HEK293 (cell line): Measurements from ENCODE around the gene M6PR.

Source experiments
- AEBP2 ChIP-seq: fragments of 450-650 bp; formaldehyde crosslinking; IDR thresholded peaks from 2 replicates; pipeline ENCODE4 v1.5.1; 2016; ENCODE audit warnings: missing biosample characterization, missing genetic modification characterization, borderline replicate concordance
- CTCF ChIP-seq: fragments of 450-650 bp; formaldehyde crosslinking; IDR thresholded peaks from 2 replicates; pipeline ENCODE4 v1.5.1; 2016; ENCODE audit warnings: missing biosample characterization, missing genetic modification characterization
- ELK4 ChIP-seq: IDR thresholded peaks from 2 replicates; pipeline ENCODE4 v1.6.1; 2011; ENCODE audit warnings: mild to moderate bottlenecking, low read depth, low read length, borderline replicate concordance
- KLF9 ChIP-seq: fragments of 450-650 bp; formaldehyde crosslinking; IDR thresholded peaks from 2 replicates; pipeline ENCODE4 v1.5.1; 2016; ENCODE audit warnings: missing biosample characterization, missing genetic modification characterization, low read depth
- REST ChIP-seq: fragments of 450-650 bp; formaldehyde crosslinking; IDR thresholded peaks from 2 replicates; pipeline ENCODE4 v1.5.1; 2016; ENCODE audit warnings: missing biosample characterization, missing genetic modification characterization
- TCF7L2 ChIP-seq: IDR thresholded peaks from 2 replicates; pipeline ENCODE4 v1.6.1; 2011; ENCODE audit warnings: low read depth, mild to moderate bottlenecking, inconsistent platforms, low read length, moderate library complexity, borderline replicate concordance
- YY2 ChIP-seq: fragments of 450-650 bp; formaldehyde crosslinking; IDR thresholded peaks from 2 replicates; pipeline ENCODE4 v1.5.1; 2016; ENCODE audit warnings: missing biosample characterization, missing genetic modification characterization
- ZBTB48 ChIP-seq: fragments of 450-650 bp; formaldehyde crosslinking; IDR thresholded peaks from 2 replicates; pipeline ENCODE4 v1.5.1; 2016; ENCODE audit warnings: missing biosample characterization, missing genetic modification characterization
- ZNF114 ChIP-seq: fragments of 450-650 bp; formaldehyde crosslinking; IDR thresholded peaks from 2 replicates; pipeline ENCODE4 v1.5.0; 2017; ENCODE audit warnings: missing biosample characterization, missing genetic modification characterization
- ZNF157 ChIP-seq: fragments of 450-650 bp; formaldehyde crosslinking; IDR thresholded peaks from 2 replicates; pipeline ENCODE4 v1.5.1; 2016; ENCODE audit warnings: missing biosample characterization, missing genetic modification characterization
- ZNF175 ChIP-seq: fragments of 450-650 bp; formaldehyde crosslinking; IDR thresholded peaks from 2 replicates; pipeline ENCODE4 v1.5.1; 2016; ENCODE audit warnings: missing biosample characterization, missing genetic modification characterization
- ZNF18 ChIP-seq: fragments of 450-650 bp; formaldehyde crosslinking; IDR thresholded peaks from 2 replicates; pipeline ENCODE4 v1.5.1; 2016; ENCODE audit warnings: missing biosample characterization, missing genetic modification characterization
- ZNF239 ChIP-seq: fragments of 450-650 bp; formaldehyde crosslinking; IDR thresholded peaks from 2 replicates; pipeline ENCODE4 v1.5.1; 2016; ENCODE audit warnings: missing biosample characterization, missing genetic modification characterization
- ZNF274 ChIP-seq, 2 experiments: fragments of 200-500 bp in 1 of 2; fragments of 450-650 bp in 1 of 2; sonication (Bioruptor generic) in 1 of 2; formaldehyde crosslinking in 1 of 2; IDR thresholded peaks; 2 replicates each; pipeline versions ENCODE4 v1.5.1 to v1.6.1; 2014 to 2016; ENCODE audit warnings: borderline replicate concordance in 1 of 2, inconsistent platforms in 1 of 2, low read length in 1 of 2, missing biosample characterization in 1 of 2, missing genetic modification characterization in 1 of 2
- ZNF280D ChIP-seq: fragments of 450-650 bp; formaldehyde crosslinking; IDR thresholded peaks from 2 replicates; pipeline ENCODE4 v1.5.1; 2016; ENCODE audit warnings: missing biosample characterization, missing genetic modification characterization
- ZNF292 ChIP-seq: fragments of 450-650 bp; formaldehyde crosslinking; IDR thresholded peaks from 2 replicates; pipeline ENCODE4 v1.5.1; 2016; ENCODE audit warnings: low read depth, missing biosample characterization, missing genetic modification characterization, borderline replicate concordance
- ZNF335 ChIP-seq: fragments of 450-650 bp; formaldehyde crosslinking; conservative IDR thresholded peaks from 2 replicates; pipeline ENCODE4 v1.5.1; 2016; ENCODE audit warnings: missing biosample characterization, missing genetic modification characterization
- ZNF416 ChIP-seq: fragments of 450-650 bp; formaldehyde crosslinking; IDR thresholded peaks from 2 replicates; pipeline ENCODE4 v1.5.1; 2016; ENCODE audit warnings: missing biosample characterization, missing genetic modification characterization
- ZNF423 ChIP-seq: fragments of 450-650 bp; formaldehyde crosslinking; IDR thresholded peaks from 2 replicates; pipeline ENCODE4 v1.5.1; 2016; ENCODE audit warnings: missing biosample characterization, missing genetic modification characterization
- ZNF544 ChIP-seq: fragments of 450-650 bp; formaldehyde crosslinking; IDR thresholded peaks from 2 replicates; pipeline ENCODE4 v1.5.0; 2017; ENCODE audit warnings: missing biosample characterization, missing genetic modification characterization
- ZNF624 ChIP-seq: fragments of 450-650 bp; formaldehyde crosslinking; IDR thresholded peaks from 2 replicates; pipeline ENCODE4 v1.5.1; 2017; ENCODE audit warnings: missing biosample characterization, missing genetic modification characterization
- ZNF658 ChIP-seq: fragments of 450-650 bp; formaldehyde crosslinking; IDR thresholded peaks from 2 replicates; pipeline ENCODE4; 2016; ENCODE audit warnings: missing biosample characterization, missing genetic modification characterization
- ZNF692 ChIP-seq: fragments of 450-650 bp; formaldehyde crosslinking; IDR thresholded peaks from 2 replicates; pipeline ENCODE4 v1.5.1; 2016; ENCODE audit warnings: missing biosample characterization, missing genetic modification characterization
- ZNF785 ChIP-seq: fragments of 450-650 bp; formaldehyde crosslinking; IDR thresholded peaks from 2 replicates; pipeline ENCODE4 v1.5.1; 2016; ENCODE audit warnings: missing biosample characterization, missing genetic modification characterization

M6PR gene

GRCh38 chr12:8949342-8950220 is at the start of gene M6PR (continued):
- TF ChIP-seq ZNF692 (tag by site-specific recombination) (peak; percentile 13; the same call in 1 of the 2 replicates), ELK4 (peak; percentile 76; the same call in 1 of the 2 replicates), ZNF423 (tag by site-specific recombination) (no peak), ZNF416 (tag by site-specific recombination) (no peak), CTCF (peak; percentile 96), ZNF280D (tag by site-specific recombination) (no peak), ZNF335 (tag by site-specific recombination) (peak; percentile 91), ZNF175 (tag by site-specific recombination) (no peak), ZNF274 (IDR thresholded peaks at IDR 0.05; ENCODE audit: low read length) (no peak), ZNF274 (tag by site-specific recombination; IDR thresholded peaks at IDR 0.05; ENCODE audit: borderline replicate concordance) (no peak), TCF7L2 (no peak), ZNF624 (tag by site-specific recombination) (no peak), ZNF114 (no peak), ZNF157 (tag by site-specific recombination) (no peak), ZNF292 (tag by site-specific recombination) (no peak), ZNF18 (tag by site-specific recombination) (no peak), ZBTB48 (tag by site-specific recombination) (peak; percentile 97), AEBP2 (tag by site-specific recombination) (no peak), REST (tag by site-specific recombination) (peak; percentile 69), KLF9 (tag by site-specific recombination) (peak; percentile 83), YY2 (no peak; the same call in 1 of the 2 replicates), ZNF239 (no peak), ZNF658 (tag by site-specific recombination) (no peak), ZNF544 (tag by site-specific recombination) (no peak), ZNF785 (tag by site-specific recombination) (no peak)
